K562 (cell line): ENCODE measurements around the gene ATP6V0C. TPM values are rescaled to one million over a fixed set of nuclear protein-coding genes. Genes with fewer than 3 reads are reported as not detected.

Experiments used
- ATAC-seq: fragments of 200-7000 bp; cut with Tn5 transposase; 3 replicates; pipeline ENCODE4 v1.9.1; 2020; ENCODE audit warnings: moderate library complexity
- BruUV-seq: library from RNA; stranded (reverse); fragments of 400-500 nt; replicated peaks from 2 replicates; lab custom pipeline; 2021; lab: Mats Ljungman, UMichigan
- CTCF ChIA-PET: fragments of 300-600 bp; formaldehyde crosslinking; extraction: SDS; loops from one replicate; lab custom pipeline; 2021; ENCODE audit warnings: low intra/inter-chr PET ratio; lab: Yijun Ruan, JAX
- POLR2A ChIA-PET: fragments of 300-600, 350-650 bp; sonication (Branson Sonifier 250); formaldehyde crosslinking; extraction: SDS; loops from one replicate; lab custom pipeline; 2021; ENCODE audit warnings: antibody characterized with exemption, inconsistent platforms; lab: Yijun Ruan, JAX
- DNase-seq, 4 experiments: peaks; one replicate each; pipeline versions ENCODE4 v3.0.0 to v3.0.0-alpha.2; 2011 to 2018; ENCODE audit warnings: low spot score in 3 of 4, mixed read lengths in 3 of 4; ENCODE audit errors: extremely low read depth in 1 of 4
- FAIRE-seq: peaks from 2 replicates; lab custom pipeline; 2011; peaks lifted over from hg19 to GRCh38; lab: Jason Lieb, UNC
- H2AFZ ChIP-seq: 2 replicates; pipeline ENCODE4 v1.6.0; 2011; ENCODE audit warnings: low read depth, low read length, control low read depth, inconsistent platforms
- H3K27ac ChIP-seq: fragments of 200-600 bp; 3 replicates; pipeline ENCODE4 v1.8.0; 2011; ENCODE audit warnings: low read depth, mild to moderate bottlenecking, control low read depth, inconsistent platforms, low read length, moderate library complexity, mixed read lengths; ENCODE audit errors: extremely low read depth
- H3K27me3 ChIP-seq, 2 experiments: fragments of 300-600 bp in 1 of 2; 2 replicates in 1 of 2; 3 replicates in 1 of 2; pipeline versions ENCODE4 v1.6.0 to v1.8.0; 2011; ENCODE audit warnings: inconsistent platforms in 2 of 2, low read length in 2 of 2, mild to moderate bottlenecking in 1 of 2, mixed read lengths in 1 of 2, moderate library complexity in 1 of 2; ENCODE audit not compliant: control insufficient read depth in 2 of 2, insufficient read depth in 2 of 2
- H3K36me3 ChIP-seq: fragments of 300-600 bp; 3 replicates; pipeline ENCODE4 v1.8.0; 2011; ENCODE audit warnings: mild to moderate bottlenecking, low read length, inconsistent platforms; ENCODE audit not compliant: control insufficient read depth, insufficient read depth
- H3K4me1 ChIP-seq, 2 experiments: fragments of 200-600 bp in 1 of 2; replicated peaks in 1 of 2; 2 replicates in 1 of 2; 3 replicates in 1 of 2; pipeline versions ENCODE4 v1.5.1 to v1.8.0; 2011; ENCODE audit warnings: inconsistent platforms in 2 of 2, low read length in 2 of 2, mild to moderate bottlenecking in 1 of 2, mixed read lengths in 1 of 2, moderate library complexity in 1 of 2; ENCODE audit not compliant: control insufficient read depth in 2 of 2, insufficient read depth in 2 of 2
- H3K4me2 ChIP-seq: 2 replicates; pipeline ENCODE4 v1.6.1; 2011; ENCODE audit warnings: low read length, control low read depth, inconsistent platforms, mixed read lengths; ENCODE audit not compliant: insufficient read depth
- H3K4me3 ChIP-seq: fragments of 200-600 bp; sonication (generic), shearing (Covaris generic); 2 replicates; pipeline ENCODE4 v1.5.1; 2016; ENCODE audit warnings: control low read depth, inconsistent platforms
- H3K79me2 ChIP-seq: fragments of 200-600 bp; 3 replicates; pipeline ENCODE4 v1.8.0; 2011; ENCODE audit warnings: low read length, inconsistent platforms; ENCODE audit not compliant: control insufficient read depth, insufficient read depth
- H3K9ac ChIP-seq, 2 experiments: 2 replicates each; pipeline versions ENCODE4 v1.6.0 to v1.6.1; 2011; ENCODE audit warnings: low read depth in 2 of 2, low read length in 2 of 2, control low read depth in 1 of 2, inconsistent platforms in 1 of 2, mild to moderate bottlenecking in 1 of 2, mixed read lengths in 1 of 2; ENCODE audit not compliant: insufficient read depth in 1 of 2
- H3K9me1 ChIP-seq: one replicate; pipeline ENCODE4 v1.6.0; 2011; ENCODE audit warnings: inconsistent platforms, mild to moderate bottlenecking, low read length, moderate library complexity; ENCODE audit not compliant: control insufficient read depth, insufficient read depth
- H3K9me3 ChIP-seq: replicated peaks from 2 replicates; pipeline ENCODE4 v1.5.1; 2011; ENCODE audit warnings: low read depth, low read length, inconsistent platforms; ENCODE audit not compliant: control insufficient read depth, insufficient read depth
- H4K20me1 ChIP-seq: replicated peaks from 2 replicates; pipeline ENCODE4 v1.6.1; 2011; ENCODE audit warnings: low read length, inconsistent platforms, mixed read lengths; ENCODE audit not compliant: control insufficient read depth, insufficient read depth
- ARID4B ChIP-seq: sonication (generic); formaldehyde crosslinking; IDR thresholded peaks from 2 replicates; pipeline ENCODE4 v1.8.0; 2022; ENCODE audit warnings: mild to moderate bottlenecking, missing genetic modification reagents
- CBFB ChIP-seq: sonication (generic); formaldehyde crosslinking; IDR thresholded peaks from 2 replicates; pipeline ENCODE4 v1.4.0; 2020; ENCODE audit warnings: mild to moderate bottlenecking, missing genetic modification reagents
- GTF2A2 ChIP-seq: IDR thresholded peaks from 2 replicates; pipeline ENCODE4 v1.6.1; 2016; ENCODE audit warnings: mild to moderate bottlenecking, missing genetic modification characterization, missing compliant biosample characterization
- HDGF ChIP-seq: fragments of 450-650 bp; IDR thresholded peaks from 2 replicates; pipeline ENCODE4 v1.6.1; 2016
- HMGN3 ChIP-seq: IDR thresholded peaks from 2 replicates; pipeline ENCODE4 v1.6.1; 2011; ENCODE audit warnings: borderline replicate concordance, low read depth, mild to moderate bottlenecking, mixed read lengths, low read length; ENCODE audit not compliant: insufficient read length; ENCODE audit errors: extremely low read depth
- HSF4 ChIP-seq: fragments of 250-450 bp; sonication (Bioruptor Pico); IDR thresholded peaks from 2 replicates; pipeline ENCODE4 v2.1.2; 2022; ENCODE audit warnings: mild to moderate bottlenecking, moderate library complexity, borderline replicate concordance
- IRF1 ChIP-seq: sonication (generic); formaldehyde crosslinking; IDR thresholded peaks from 2 replicates; pipeline ENCODE4 v1.8.0; 2022; ENCODE audit warnings: missing genetic modification reagents, mild to moderate bottlenecking, borderline replicate concordance
- NFXL1 ChIP-seq: fragments of 450-650 bp; formaldehyde crosslinking; IDR thresholded peaks from 2 replicates; pipeline ENCODE4 v1.4.0; 2021; ENCODE audit warnings: mild to moderate bottlenecking
- PCBP1 ChIP-seq: fragments of 200-400 bp; formaldehyde crosslinking; IDR thresholded peaks from 2 replicates; pipeline ENCODE4 v1.6.1; 2018; ENCODE audit warnings: mild to moderate bottlenecking, low read depth, low read length; ENCODE audit not compliant: poor library complexity, severe bottlenecking
- RAD21 ChIP-seq, 2 experiments: fragments of 250-450 bp in 1 of 2; fragments of 450-650 bp in 1 of 2; sonication (Bioruptor Pico) in 1 of 2; formaldehyde crosslinking in 1 of 2; IDR thresholded peaks in 1 of 2; conservative IDR thresholded peaks in 1 of 2; 2 replicates each; pipeline versions ENCODE4 v1.4.0 to v1.8.0; 2020 to 2022; ENCODE audit warnings: mild to moderate bottlenecking in 2 of 2, moderate library complexity in 1 of 2
- RAD51 ChIP-seq: fragments of 450-650 bp; IDR thresholded peaks from 2 replicates; pipeline ENCODE4 v1.7.1; 2016; ENCODE audit warnings: low read depth, mild to moderate bottlenecking, borderline replicate concordance
- SP1 ChIP-seq: sonication (generic); formaldehyde crosslinking; IDR thresholded peaks from 2 replicates; pipeline ENCODE4 v1.8.1; 2022; ENCODE audit warnings: mild to moderate bottlenecking, missing genetic modification reagents
- TAF9B ChIP-seq: fragments of 450-650 bp; IDR thresholded peaks from 2 replicates; pipeline ENCODE4 v1.6.1; 2018; ENCODE audit warnings: mild to moderate bottlenecking; ENCODE audit not compliant: partially characterized antibody
- WGBS: fragments of 100-300 bp; shearing (Covaris generic); methylation state at CpG from one replicate; pipeline ENCODE4 v1.1.6; 2016; ENCODE audit warnings: low coverage, mixed read lengths; ENCODE audit not compliant: insufficient coverage; ENCODE audit errors: missing lambda C conversion rate; 5-methylcytosine and 5-hydroxymethylcytosine counted together
- in situ Hi-C: fragments of 300-500 bp; cut with MboI; formaldehyde crosslinking; loops from 4 replicates; pipeline ENCODE4 v1.15.0; 2018; ENCODE audit warnings: inconsistent platforms, mixed read lengths
- intact Hi-C: fragments of 100-400 bp; cut with micrococcal nuclease; formaldehyde crosslinking; loops from 2 replicates; pipeline ENCODE4 v1.14.2; 2022
- polyA plus RNA-seq, 8 experiments: library from polyadenylated mRNA; depleted of rRNA in 4 of 8; stranded (reverse) in 5 of 8; unstranded in 3 of 8; fragments of >200 nt; fragmentation: Nextera tagmentation in 2 of 8; fragmentation: Illumina TruSeq in 1 of 8; extraction: Ambion mirVana in 2 of 8; extraction: Trizol in 1 of 8; gene quantifications; 2 replicates each; pipeline versions ENCODE4 v1.2.1 to v1.2.3, GENCODE V29; 2011 to 2014; ENCODE audit warnings: inconsistent platforms in 1 of 8, missing spikeins in 1 of 8
- total RNA-seq, 7 experiments: library from RNA; depleted of rRNA in 6 of 7; stranded (reverse); fragments of >200 nt in 6 of 7; fragmentation: Illumina TruSeq in 2 of 7; extraction: Trizol in 2 of 7; gene quantifications; 2 replicates each; pipeline versions ENCODE4 v1.2.1 to v1.2.3, GENCODE V29; 2011 to 2021; ENCODE audit warnings: low replicate concordance in 1 of 7

ATP6V0C gene
- total and polyA plus RNA-seq, 9 of the 15 experiments (the other 6 are each of a cell fraction or from before 2014, with no cell fraction given): 2.9 to 228 (median 22.7) TPM

GRCh38 chr16:2500918-2501750 lies 12.6 kb upstream of the ATP6V0C start:
- BruUV-seq: no TSS peak
- WGBS: 39% methylated on average over 22 of the region's 23 CpGs
- DNase-seq (peak; percentile 81 to 85 (median 84)), FAIRE-seq (peak; percentile 88), ATAC-seq (peak; percentile 94)
- H4K20me1 ChIP-seq: peaks cover 9% of the 10 kb centered on the region
- no peak overlapping the region for H3K4me2 ChIP-seq
- CTCF ChIA-PET: interaction anchor here (0.6 to 3.5 kb wide), 10 partner anchors 9 to 497 kb away, joined by 3 to 17 read pairs (median 3); partner anchors contain the start of genes ABCA3, CCNF and TBC1D24
- no peaks in the 10 kb centered on the region for H3K27me3 ChIP-seq
- H3K79me2 ChIP-seq: peaks cover 19% of the 10 kb centered on the region
- no peak overlapping the region for H3K4me3 ChIP-seq
- in situ Hi-C loops: no loop called here
- peak overlapping the region in 1 of 2 experiments; percentile 82; a peak in 2 of 4 replicates for H3K9ac ChIP-seq
- intact Hi-C loops: loop anchor here (1.0 to 10.0 kb wide), 4 partner anchors 34 to 205 kb away; partner anchors contain the start of genes ABCA3 and CCNF
- POLR2A ChIA-PET: interaction anchor here (0.5 to 1.2 kb wide), 14 partner anchors 9 to 346 kb away, joined by 3 to 4 read pairs (median 3); partner anchors contain the start of gene TRAF7
- no peak overlapping the region for H2AFZ ChIP-seq
- peaks cover 63% of the 10 kb centered on the region; the same call in 2 of the 3 replicates for H3K36me3 ChIP-seq
- peaks cover 17 to 70% of the 10 kb centered on the region in 2 experiments for H3K4me1 ChIP-seq
- H3K9me1 ChIP-seq: no peaks in the 10 kb centered on the region
- H3K9me3 ChIP-seq: no peaks in the 10 kb centered on the region
- H3K27ac ChIP-seq: no peak overlapping the region
- TF ChIP-seq IRF1: no peak
- peak; percentile 43; the same call in 1 of the 2 replicates for TF ChIP-seq RAD51
- no peak for TF ChIP-seq GTF2A2 (tag)
- peak; percentile 63 for TF ChIP-seq HMGN3
- peak; percentile 91 to 93 for TF ChIP-seq RAD21 (CRISPR knock-in tag; conservative IDR thresholded peaks at IDR 0.05 in 1 of 2, IDR thresholded peaks at IDR 0.05 in 1 of 2)
- peak; percentile 20; the same call in 1 of the 2 replicates for TF ChIP-seq ARID4B (CRISPR knock-in tag)
- TF ChIP-seq TAF9B: no peak
- TF ChIP-seq PCBP1: no peak
- no peak for TF ChIP-seq HSF4 (CRISPR knock-in tag)
- 0 out of 2 replicates have a peak, but pooled peaks have one; percentile 84 for TF ChIP-seq HDGF
- TF ChIP-seq SP1 (CRISPR knock-in tag): peak; percentile 57
- no peak for TF ChIP-seq NFXL1 (CRISPR knock-in tag)
- peak; percentile 65; the same call in 1 of the 2 replicates for TF ChIP-seq CBFB (CRISPR knock-in tag)
